Small intestine (tissue), 7 donors: Measurements from ENCODE around the gene TRIO. TPM values are rescaled to one million over a fixed set of nuclear protein-coding genes. Genes with fewer than 3 reads are reported as not detected.

ENCODE experiments used
- DNase-seq, 2 donors: peaks; one replicate each; pipeline versions ENCODE4 v3.0.0 to v3.0.0-alpha.2; 2013
- FAIRE-seq: peaks from 2 replicates; lab custom pipeline; 2012; peaks lifted over from hg19 to GRCh38; lab: Jason Lieb, UNC
- H3K27ac ChIP-seq, 3 donors: one replicate each; pipeline ENCODE4 v1.5.1; 2013; ENCODE audit warnings: low read length in 2 of 3, mild to moderate bottlenecking in 2 of 3, control low read depth in 1 of 3, inconsistent platforms in 1 of 3, low read depth in 1 of 3, moderate library complexity in 1 of 3
- H3K27me3 ChIP-seq, 3 donors: one replicate each; pipeline ENCODE4 v1.6.1; 2013; ENCODE audit warnings: low read length in 3 of 3, inconsistent platforms in 1 of 3; ENCODE audit not compliant: control insufficient read depth in 3 of 3, insufficient read depth in 3 of 3
- H3K36me3 ChIP-seq, 3 donors: one replicate each; pipeline ENCODE4 v1.6.1; 2013; ENCODE audit warnings: low read length in 3 of 3, inconsistent platforms in 1 of 3, low read depth in 1 of 3, mild to moderate bottlenecking in 1 of 3, moderate library complexity in 1 of 3; ENCODE audit not compliant: control insufficient read depth in 3 of 3, insufficient read depth in 2 of 3
- H3K4me1 ChIP-seq, 3 donors: one replicate each; pipeline ENCODE4 v1.6.1; 2013; ENCODE audit warnings: low read length in 2 of 3, inconsistent platforms in 1 of 3, low read depth in 1 of 3, mild to moderate bottlenecking in 1 of 3, moderate library complexity in 1 of 3; ENCODE audit not compliant: control insufficient read depth in 3 of 3, insufficient read depth in 2 of 3
- H3K4me3 ChIP-seq, 3 donors: one replicate each; pipeline ENCODE4 v1.5.1; 2013; ENCODE audit warnings: low read length in 3 of 3, control low read depth in 1 of 3, inconsistent platforms in 1 of 3, low read depth in 1 of 3, mild to moderate bottlenecking in 1 of 3, moderate library complexity in 1 of 3
- H3K9me3 ChIP-seq, 2 donors: one replicate each; pipeline ENCODE4 v1.6.1; 2013; ENCODE audit warnings: low read depth in 1 of 2, low read length in 1 of 2; ENCODE audit not compliant: control insufficient read depth in 2 of 2, insufficient read depth in 1 of 2
- WGBS, 3 donors: extraction: QIAGEN DNeasy Blood & Tissue Kit; methylation state at CpG; one replicate each; pipeline ENCODE4 v1.1.7; 2013; 5-methylcytosine and 5-hydroxymethylcytosine counted together
- polyA plus RNA-seq, 4 donors: library from polyadenylated mRNA; stranded (reverse) in 3 of 4; unstranded in 1 of 4; fragments of 200-250 nt in 3 of 4; fragments of 120-200 nt in 1 of 4; gene quantifications; one replicate each; pipeline versions ENCODE4 v1.2.1 to v1.2.3, GENCODE V29; 2013
- donor health status: healthy with polysubstance abuse.
- donor health status: control.
- donor health status: control.
- donor health status: Bipolar disorder and iron deficiency.
- donor health status: healthy.

Gene TRIO
- polyA plus RNA-seq, 4 donors: 13.2 to 50.8 (median 23.3) TPM

- H3K36me3 ChIP-seq: no peaks in the 10 kb centered on the region
- FAIRE-seq (no peak), DNase-seq (peak in 1 of 2 donors; percentile 9)
- no peaks in the 10 kb centered on the region for H3K27me3 ChIP-seq
- H3K4me1 ChIP-seq: peaks cover 11 to 34% (median 23%) of the 10 kb centered on the region in 3 donors
- H3K4me3 ChIP-seq: peak overlapping the region in 2 of 3 donors; percentile 90 to 91
- no peaks in the 10 kb centered on the region for H3K9me3 ChIP-seq
- WGBS, 3 donors: 28 to 42% (median 39%) methylated on average over 13 to 14 of the region's 14 CpGs
- peak overlapping the region in 2 of 3 donors; percentile 23 to 88 for H3K27ac ChIP-seq
Observed at GRCh38 chr5:14145435-14146334, 2.5 kb downstream of the TRIO start.

- Histone ChIP-seq H3K27me3 (no peaks in the 10 kb centered on the region), H3K27ac (no peak overlapping the region), H3K36me3 (no peaks in the 10 kb centered on the region), H3K4me3 (no peak overlapping the region), H3K4me1 (peaks cover 11 to 34% (median 23%) of the 10 kb centered on the region in 3 donors), H3K9me3 (no peaks in the 10 kb centered on the region)
- DNase-seq (peak in 1 of 2 donors; percentile 79), FAIRE-seq (no peak)
- 28 to 64% (median 55%) methylated on average over 3 of the region's 3 CpGs for WGBS, 3 donors
Observed at GRCh38 chr5:14146725-14147124, 3.6 kb downstream of the TRIO start.

- Histone ChIP-seq H3K9me3 (no peaks in the 10 kb centered on the region), H3K4me1 (peaks cover 11 to 34% (median 23%) of the 10 kb centered on the region in 3 donors), H3K27ac (no peak overlapping the region), H3K36me3 (no peaks in the 10 kb centered on the region), H3K4me3 (no peak overlapping the region), H3K27me3 (no peaks in the 10 kb centered on the region)
- WGBS, 3 donors: 31 to 54% (median 37%) methylated on average over 8 of the region's 8 CpGs
- no peak for FAIRE-seq
- DNase-seq: no peak
Observed at GRCh38 chr5:14147210-14147609, 4.1 kb downstream of the TRIO start.

GRCh38 chr5:14148483-14148882 is 5.3 kb downstream of the TRIO start:
- WGBS, 3 donors: 64 to 82% (median 72%) methylated on average over 5 of the region's 5 CpGs
- Histone ChIP-seq H3K36me3 (no peaks in the 10 kb centered on the region), H3K27me3 (no peaks in the 10 kb centered on the region), H3K4me3 (no peak overlapping the region), H3K27ac (peak overlapping the region in 1 of 3 donors; percentile 31), H3K4me1 (peaks cover 11 to 41% (median 25%) of the 10 kb centered on the region in 3 donors), H3K9me3 (no peaks in the 10 kb centered on the region)
- FAIRE-seq: no peak
- no peak for DNase-seq

- Histone ChIP-seq H3K27me3 (no peaks in the 10 kb centered on the region), H3K9me3 (no peaks in the 10 kb centered on the region), H3K36me3 (no peaks in the 10 kb centered on the region), H3K4me1 (peaks cover 11 to 47% (median 30%) of the 10 kb centered on the region in 3 donors), H3K27ac (peak overlapping the region in 1 of 3 donors; percentile 31), H3K4me3 (no peak overlapping the region)
- WGBS, 3 donors: 30 to 61% (median 48%) methylated on average over 15 of the region's 15 CpGs
- DNase-seq: peak; percentile 66 to 78
- FAIRE-seq: no peak
Observed at GRCh38 chr5:14148890-14149671, 5.9 kb downstream of the TRIO start.

- 65 to 73% (median 71%) methylated on average over 3 of the region's 3 CpGs for WGBS, 3 donors
- FAIRE-seq (no peak), DNase-seq (no peak)
- H3K27me3 ChIP-seq: no peaks in the 10 kb centered on the region
- H3K9me3 ChIP-seq: no peaks in the 10 kb centered on the region
- H3K36me3 ChIP-seq: no peaks in the 10 kb centered on the region
- H3K27ac ChIP-seq: peak overlapping the region in 1 of 3 donors; percentile 31
- peaks cover 11 to 54% (median 33%) of the 10 kb centered on the region in 3 donors for H3K4me1 ChIP-seq
- H3K4me3 ChIP-seq: no peak overlapping the region
Observed at GRCh38 chr5:14149672-14150274, 6.6 kb downstream of the TRIO start.

- H3K9me3 ChIP-seq: no peaks in the 10 kb centered on the region
- DNase-seq (no peak), FAIRE-seq (no peak)
- peaks cover 11 to 45% (median 33%) of the 10 kb centered on the region in 3 donors for H3K4me1 ChIP-seq
- H3K27ac ChIP-seq: no peak overlapping the region
- H3K36me3 ChIP-seq: no peaks in the 10 kb centered on the region
- H3K4me3 ChIP-seq: no peak overlapping the region
- 62 to 76% (median 75%) methylated on average over 3 of the region's 3 CpGs for WGBS, 3 donors
- no peaks in the 10 kb centered on the region for H3K27me3 ChIP-seq
Observed at GRCh38 chr5:14151416-14151815, 8.3 kb downstream of the TRIO start.
